K562 (cell line): ENCODE data around the gene HSD11B1. TPM values are rescaled to one million over a fixed set of nuclear protein-coding genes. Genes with fewer than 3 reads are reported as not detected.

ENCODE experiments used
- ATAC-seq: fragments of 200-7000 bp; cut with Tn5 transposase; 3 replicates; pipeline ENCODE4 v1.9.1; 2020; ENCODE audit warnings: moderate library complexity
- BruUV-seq: library from RNA; stranded (reverse); fragments of 400-500 nt; replicated peaks from 2 replicates; lab custom pipeline; 2021; lab: Mats Ljungman, UMichigan
- CTCF ChIA-PET: fragments of 300-600 bp; formaldehyde crosslinking; extraction: SDS; loops from one replicate; lab custom pipeline; 2021; ENCODE audit warnings: low intra/inter-chr PET ratio; lab: Yijun Ruan, JAX
- POLR2A ChIA-PET: fragments of 300-600, 350-650 bp; sonication (Branson Sonifier 250); formaldehyde crosslinking; extraction: SDS; loops from one replicate; lab custom pipeline; 2021; ENCODE audit warnings: antibody characterized with exemption, inconsistent platforms; lab: Yijun Ruan, JAX
- DNase-seq, 4 experiments: peaks; one replicate each; pipeline versions ENCODE4 v3.0.0 to v3.0.0-alpha.2; 2011 to 2018; ENCODE audit warnings: low spot score in 3 of 4, mixed read lengths in 3 of 4; ENCODE audit errors: extremely low read depth in 1 of 4
- FAIRE-seq: peaks from 2 replicates; lab custom pipeline; 2011; peaks lifted over from hg19 to GRCh38; lab: Jason Lieb, UNC
- H2AFZ ChIP-seq: 2 replicates; pipeline ENCODE4 v1.6.0; 2011; ENCODE audit warnings: low read depth, low read length, control low read depth, inconsistent platforms
- H3K27ac ChIP-seq: fragments of 200-600 bp; 3 replicates; pipeline ENCODE4 v1.8.0; 2011; ENCODE audit warnings: low read depth, mild to moderate bottlenecking, control low read depth, inconsistent platforms, low read length, moderate library complexity, mixed read lengths; ENCODE audit errors: extremely low read depth
- H3K27me3 ChIP-seq, 2 experiments: fragments of 300-600 bp in 1 of 2; 2 replicates in 1 of 2; 3 replicates in 1 of 2; pipeline versions ENCODE4 v1.6.0 to v1.8.0; 2011; ENCODE audit warnings: inconsistent platforms in 2 of 2, low read length in 2 of 2, mild to moderate bottlenecking in 1 of 2, mixed read lengths in 1 of 2, moderate library complexity in 1 of 2; ENCODE audit not compliant: control insufficient read depth in 2 of 2, insufficient read depth in 2 of 2
- H3K36me3 ChIP-seq: fragments of 300-600 bp; 3 replicates; pipeline ENCODE4 v1.8.0; 2011; ENCODE audit warnings: mild to moderate bottlenecking, low read length, inconsistent platforms; ENCODE audit not compliant: control insufficient read depth, insufficient read depth
- H3K4me1 ChIP-seq, 2 experiments: fragments of 200-600 bp in 1 of 2; replicated peaks in 1 of 2; 2 replicates in 1 of 2; 3 replicates in 1 of 2; pipeline versions ENCODE4 v1.5.1 to v1.8.0; 2011; ENCODE audit warnings: inconsistent platforms in 2 of 2, low read length in 2 of 2, mild to moderate bottlenecking in 1 of 2, mixed read lengths in 1 of 2, moderate library complexity in 1 of 2; ENCODE audit not compliant: control insufficient read depth in 2 of 2, insufficient read depth in 2 of 2
- H3K4me2 ChIP-seq: 2 replicates; pipeline ENCODE4 v1.6.1; 2011; ENCODE audit warnings: low read length, control low read depth, inconsistent platforms, mixed read lengths; ENCODE audit not compliant: insufficient read depth
- H3K4me3 ChIP-seq: fragments of 200-600 bp; sonication (generic), shearing (Covaris generic); 2 replicates; pipeline ENCODE4 v1.5.1; 2016; ENCODE audit warnings: control low read depth, inconsistent platforms
- H3K79me2 ChIP-seq: fragments of 200-600 bp; 3 replicates; pipeline ENCODE4 v1.8.0; 2011; ENCODE audit warnings: low read length, inconsistent platforms; ENCODE audit not compliant: control insufficient read depth, insufficient read depth
- H3K9ac ChIP-seq, 2 experiments: 2 replicates each; pipeline versions ENCODE4 v1.6.0 to v1.6.1; 2011; ENCODE audit warnings: low read depth in 2 of 2, low read length in 2 of 2, control low read depth in 1 of 2, inconsistent platforms in 1 of 2, mild to moderate bottlenecking in 1 of 2, mixed read lengths in 1 of 2; ENCODE audit not compliant: insufficient read depth in 1 of 2
- H3K9me1 ChIP-seq: one replicate; pipeline ENCODE4 v1.6.0; 2011; ENCODE audit warnings: inconsistent platforms, mild to moderate bottlenecking, low read length, moderate library complexity; ENCODE audit not compliant: control insufficient read depth, insufficient read depth
- H3K9me3 ChIP-seq: replicated peaks from 2 replicates; pipeline ENCODE4 v1.5.1; 2011; ENCODE audit warnings: low read depth, low read length, inconsistent platforms; ENCODE audit not compliant: control insufficient read depth, insufficient read depth
- H4K20me1 ChIP-seq: replicated peaks from 2 replicates; pipeline ENCODE4 v1.6.1; 2011; ENCODE audit warnings: low read length, inconsistent platforms, mixed read lengths; ENCODE audit not compliant: control insufficient read depth, insufficient read depth
- BHLHE40 ChIP-seq: IDR thresholded peaks from 2 replicates; pipeline ENCODE4 v1.6.1; 2011; ENCODE audit warnings: low read length, improper control_type of control experiment
- CREB1 ChIP-seq, 2 experiments: sonication (generic) in 1 of 2; formaldehyde crosslinking in 1 of 2; IDR thresholded peaks; 2 replicates each; pipeline versions ENCODE4 v1.6.1 to v1.8.0; 2012 to 2022; ENCODE audit warnings: inconsistent platforms in 1 of 2, mild to moderate bottlenecking in 1 of 2, missing genetic modification reagents in 1 of 2, moderate library complexity in 1 of 2
- CREB3L1 ChIP-seq: fragments of 450-650 bp; IDR thresholded peaks from 2 replicates; pipeline ENCODE4 v1.6.1; 2014; ENCODE audit warnings: low read depth, mild to moderate bottlenecking, moderate library complexity, borderline replicate concordance
- CREM ChIP-seq: IDR thresholded peaks from 2 replicates; pipeline ENCODE4 v1.6.1; 2014; ENCODE audit warnings: antibody characterized with exemption, low read depth
- EWSR1 ChIP-seq: fragments of 450-650 bp; IDR thresholded peaks from 2 replicates; pipeline ENCODE4 v1.6.1; 2018; ENCODE audit warnings: borderline replicate concordance, mild to moderate bottlenecking, low read depth, moderate library complexity; ENCODE audit not compliant: partially characterized antibody
- FIP1L1 ChIP-seq: fragments of 200-400 bp; formaldehyde crosslinking; IDR thresholded peaks from 2 replicates; pipeline ENCODE4 v1.6.1; 2018; ENCODE audit warnings: mild to moderate bottlenecking, low read depth, low read length; ENCODE audit not compliant: poor library complexity, severe bottlenecking
- HDAC6 ChIP-seq: IDR thresholded peaks from 2 replicates; pipeline ENCODE4 v1.6.1; 2012; ENCODE audit warnings: low read depth, mild to moderate bottlenecking, control low read depth, inconsistent platforms, low read length, moderate library complexity
- MTA3 ChIP-seq: fragments of 450-650 bp; formaldehyde crosslinking; IDR thresholded peaks from 2 replicates; pipeline ENCODE4 v1.6.1; 2017; ENCODE audit warnings: mild to moderate bottlenecking, borderline replicate concordance
- NFE2L1 ChIP-seq: fragments of 450-650 bp; IDR thresholded peaks from 2 replicates; pipeline ENCODE4 v1.6.1; 2016; ENCODE audit warnings: missing genetic modification characterization, low read depth, mild to moderate bottlenecking, missing compliant biosample characterization, moderate library complexity, borderline replicate concordance
- TAF1 ChIP-seq: IDR thresholded peaks from 2 replicates; pipeline ENCODE4 v1.6.1; 2011; ENCODE audit warnings: mild to moderate bottlenecking, low read length, moderate library complexity; ENCODE audit not compliant: insufficient read depth, control insufficient read depth, severe bottlenecking; ENCODE audit errors: extremely low read depth
- TCFL5 ChIP-seq: fragments of 250-450 bp; sonication (Bioruptor Pico); conservative IDR thresholded peaks from 2 replicates; pipeline ENCODE4 v1.6.1; 2021; ENCODE audit warnings: mild to moderate bottlenecking, moderate library complexity, matching md5 sums
- ZNF354B ChIP-seq: fragments of 250-450 bp; sonication (Bioruptor Pico); IDR thresholded peaks from 2 replicates; pipeline ENCODE4 v1.4.0; 2020
- WGBS: fragments of 100-300 bp; shearing (Covaris generic); methylation state at CpG from one replicate; pipeline ENCODE4 v1.1.6; 2016; ENCODE audit warnings: low coverage, mixed read lengths; ENCODE audit not compliant: insufficient coverage; ENCODE audit errors: missing lambda C conversion rate; 5-methylcytosine and 5-hydroxymethylcytosine counted together
- in situ Hi-C: fragments of 300-500 bp; cut with MboI; formaldehyde crosslinking; loops from 4 replicates; pipeline ENCODE4 v1.15.0; 2018; ENCODE audit warnings: inconsistent platforms, mixed read lengths
- intact Hi-C: fragments of 100-400 bp; cut with micrococcal nuclease; formaldehyde crosslinking; loops from 2 replicates; pipeline ENCODE4 v1.14.2; 2022
- polyA plus RNA-seq, 8 experiments: library from polyadenylated mRNA; depleted of rRNA in 4 of 8; stranded (reverse) in 5 of 8; unstranded in 3 of 8; fragments of >200 nt; fragmentation: Nextera tagmentation in 2 of 8; fragmentation: Illumina TruSeq in 1 of 8; extraction: Ambion mirVana in 2 of 8; extraction: Trizol in 1 of 8; gene quantifications; 2 replicates each; pipeline versions ENCODE4 v1.2.1 to v1.2.3, GENCODE V29; 2011 to 2014; ENCODE audit warnings: inconsistent platforms in 1 of 8, missing spikeins in 1 of 8
- total RNA-seq, 7 experiments: library from RNA; depleted of rRNA in 6 of 7; stranded (reverse); fragments of >200 nt in 6 of 7; fragmentation: Illumina TruSeq in 2 of 7; extraction: Trizol in 2 of 7; gene quantifications; 2 replicates each; pipeline versions ENCODE4 v1.2.1 to v1.2.3, GENCODE V29; 2011 to 2021; ENCODE audit warnings: low replicate concordance in 1 of 7
- TF ChIP-seq, protein P1 (sequence below): fragments of 450-650 bp; IDR thresholded peaks from 2 replicates; pipeline ENCODE4 v1.6.1; 2016; ENCODE audit warnings: low read depth, mild to moderate bottlenecking, moderate library complexity
- TF ChIP-seq, protein P2 (sequence below): sonication (generic); formaldehyde crosslinking; IDR thresholded peaks from 2 replicates; pipeline ENCODE4 v1.9.0; 2022; ENCODE audit warnings: mild to moderate bottlenecking, missing genetic modification reagents

HSD11B1 gene
- total and polyA plus RNA-seq, 9 of the 15 experiments (the other 6 are each of a cell fraction or from before 2014, with no cell fraction given), result 0.04 to 0.16 TPM; not detected in 7

GRCh38 chr1:209766051-209766450 lies 61.4 kb downstream of the HSD11B1 start:
- H3K27me3 ChIP-seq, result peaks cover 8 to 21% of the 10 kb centered on the region in 2 experiments; a peak in 4 of 5 replicates
- H3K36me3 ChIP-seq, result no peaks in the 10 kb centered on the region
- H3K79me2 ChIP-seq, result no peaks in the 10 kb centered on the region
- ChIA-PET POLR2A (interaction anchor here (1.9 kb wide), 1 partner anchor 9 kb away, joined by 5 read pairs; no protein-coding TSS in a partner anchor), CTCF (no interaction called here)
- FAIRE-seq (no peak), DNase-seq (no peak)
- no peak overlapping the region for H3K9ac ChIP-seq
- no peaks in the 10 kb centered on the region; a peak in 2 of 5 replicates for H3K4me1 ChIP-seq
- no TSS peak for BruUV-seq
- H2AFZ ChIP-seq, result no peak overlapping the region
- H4K20me1 ChIP-seq, result no peaks in the 10 kb centered on the region
- H3K4me3 ChIP-seq, result no peak overlapping the region
- no peaks in the 10 kb centered on the region for H3K9me3 ChIP-seq
- TF ChIP-seq TAF1 (no peak), BHLHE40 (0 out of 2 replicates have a peak, but pooled peaks have one; percentile 10)
- TF ChIP-seq, all 486 proteins: peak for 1
- intact Hi-C loops (no loop called here), in situ Hi-C loops (no loop called here)
- H3K27ac ChIP-seq, result no peak overlapping the region
- no peak overlapping the region for H3K4me2 ChIP-seq
- no peaks in the 10 kb centered on the region for H3K9me1 ChIP-seq
- ATAC-seq, result no peak
- WGBS, result 0% methylated on average over 2 of the region's 2 CpGs

DNA sequence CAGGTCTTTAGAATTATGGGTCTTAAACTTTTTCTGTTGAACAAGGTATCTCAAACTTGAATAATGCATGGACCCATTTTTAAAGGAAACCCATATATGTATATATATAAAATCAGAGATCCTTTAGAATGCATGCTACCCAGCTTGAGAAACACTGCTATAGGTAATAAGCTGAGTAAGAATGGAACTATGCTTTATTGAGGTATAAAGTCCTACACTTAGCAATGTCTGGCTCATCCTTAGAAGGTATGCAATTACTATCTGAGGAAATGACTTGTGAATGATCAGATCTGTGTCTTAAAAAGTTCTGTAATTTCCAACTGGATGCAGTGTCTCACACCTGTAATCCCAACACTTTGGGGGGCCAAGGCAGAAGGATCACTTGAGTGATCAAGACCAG lies 62.5 kb downstream of the HSD11B1 start:
- no peaks in the 10 kb centered on the region; a peak in 2 of 5 replicates for H3K4me1 ChIP-seq
- POLR2A ChIA-PET, result interaction anchor here (0.8 to 1.9 kb wide), 2 partner anchors 7 to 50 kb away, joined by 3 to 5 read pairs; no protein-coding TSS in a partner anchor
- intact Hi-C loops, result no loop called here
- no peaks in the 10 kb centered on the region for H4K20me1 ChIP-seq
- H3K36me3 ChIP-seq, result no peaks in the 10 kb centered on the region
- H3K4me3 ChIP-seq, result no peak overlapping the region
- ATAC-seq, result no peak
- in situ Hi-C loops, result no loop called here
- CTCF ChIA-PET, result no interaction called here
- no peak for DNase-seq
- no peak overlapping the region for H3K4me2 ChIP-seq
- H2AFZ ChIP-seq, result no peak overlapping the region
- H3K79me2 ChIP-seq, result no peaks in the 10 kb centered on the region
- H3K9me3 ChIP-seq, result no peaks in the 10 kb centered on the region; the same call in 1 of the 2 replicates
- H3K9me1 ChIP-seq, result no peaks in the 10 kb centered on the region
- H3K27ac ChIP-seq, result no peak overlapping the region
- no peak for FAIRE-seq
- H3K27me3 ChIP-seq, result peaks cover 8 to 27% of the 10 kb centered on the region in 2 experiments; a peak in 4 of 5 replicates
- no peak overlapping the region for H3K9ac ChIP-seq
- BruUV-seq, result no TSS peak
- TF ChIP-seq ZNF354B (CRISPR knock-in tag) (no peak), CREM (no peak), FIP1L1 (no peak), BHLHE40 (no peak), HDAC6 (no peak), EWSR1 (no peak), CREB3L1 (no peak), TCFL5 (CRISPR knock-in tag) (no peak), NFE2L1 (tag) (no peak), CREB1 (IDR thresholded peaks at IDR 0.05) (no peak), CREB1 (CRISPR knock-in tag; IDR thresholded peaks at IDR 0.05) (no peak), MTA3 (no peak)
- TF ChIP-seq, protein P1, sequence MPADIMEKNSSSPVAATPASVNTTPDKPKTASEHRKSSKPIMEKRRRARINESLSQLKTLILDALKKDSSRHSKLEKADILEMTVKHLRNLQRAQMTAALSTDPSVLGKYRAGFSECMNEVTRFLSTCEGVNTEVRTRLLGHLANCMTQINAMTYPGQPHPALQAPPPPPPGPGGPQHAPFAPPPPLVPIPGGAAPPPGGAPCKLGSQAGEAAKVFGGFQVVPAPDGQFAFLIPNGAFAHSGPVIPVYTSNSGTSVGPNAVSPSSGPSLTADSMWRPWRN, result no peak
- TF ChIP-seq, protein P2, sequence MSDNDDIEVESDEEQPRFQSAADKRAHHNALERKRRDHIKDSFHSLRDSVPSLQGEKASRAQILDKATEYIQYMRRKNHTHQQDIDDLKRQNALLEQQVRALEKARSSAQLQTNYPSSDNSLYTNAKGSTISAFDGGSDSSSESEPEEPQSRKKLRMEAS (CRISPR knock-in tag), result no peak
